GM19455 (cell line): Measurements from ENCODE around the gene DUSP2.

Source experiments
- ATAC-seq: cut with Tn5 transposase; IDR thresholded peaks from one replicate; pipeline ENCODE4 v1.9.1; 2021; ENCODE audit not compliant: unreplicated experiment

DUSP2 gene

GRCh38 chr2:96135171-96135570 is 10.1 kb downstream of the DUSP2 start:
- no peak for ATAC-seq

- ATAC-seq, result no peak
These were observed 10.8 kb downstream of the DUSP2 start for GRCh38 chr2:96134421-96134820.

DNA sequence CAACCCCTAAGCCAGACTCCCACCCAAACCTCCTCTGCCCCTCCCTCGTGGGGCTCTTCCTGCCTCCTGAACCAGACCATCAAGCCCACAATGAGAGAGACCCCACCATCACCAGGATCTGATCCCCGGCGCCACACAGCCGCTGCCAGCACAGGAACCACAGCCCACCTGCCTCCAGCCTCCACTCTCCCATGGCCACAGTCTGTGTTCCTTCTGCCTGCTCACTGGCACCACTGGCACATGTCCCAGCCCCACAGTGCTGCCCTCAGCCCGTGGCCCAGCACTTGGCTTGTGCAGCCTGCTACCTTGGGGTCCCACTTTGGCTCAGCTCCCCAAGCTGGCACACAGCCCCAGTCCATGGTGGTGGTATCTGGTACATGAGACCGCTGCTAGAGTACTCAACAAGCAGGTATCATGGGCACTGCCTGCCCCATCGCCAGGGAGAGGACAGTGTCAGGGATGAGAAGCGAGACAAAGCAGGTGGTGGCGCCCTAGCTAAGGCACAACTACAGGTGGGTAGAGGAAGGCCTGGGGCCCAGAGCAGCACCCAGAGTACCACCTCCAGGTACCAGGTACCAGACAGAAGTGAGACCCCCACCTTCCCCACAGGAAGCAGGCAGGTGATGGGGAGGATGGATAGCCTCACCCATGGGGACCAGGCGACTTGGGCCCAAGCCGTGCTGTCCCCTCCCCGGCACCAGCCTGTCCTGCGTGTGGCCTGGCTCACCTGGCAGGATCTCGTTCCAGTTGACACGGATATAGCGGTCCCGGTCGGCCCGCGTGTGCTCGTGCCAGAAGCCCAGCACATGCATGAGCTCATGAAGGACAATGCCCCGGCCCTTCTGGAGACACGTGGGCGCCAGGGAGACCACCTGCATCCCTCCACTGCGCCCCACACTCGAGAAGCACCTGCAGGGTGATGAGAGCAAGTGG is 13.2 kb downstream of the DUSP2 start:
- no peak for ATAC-seq

DNA sequence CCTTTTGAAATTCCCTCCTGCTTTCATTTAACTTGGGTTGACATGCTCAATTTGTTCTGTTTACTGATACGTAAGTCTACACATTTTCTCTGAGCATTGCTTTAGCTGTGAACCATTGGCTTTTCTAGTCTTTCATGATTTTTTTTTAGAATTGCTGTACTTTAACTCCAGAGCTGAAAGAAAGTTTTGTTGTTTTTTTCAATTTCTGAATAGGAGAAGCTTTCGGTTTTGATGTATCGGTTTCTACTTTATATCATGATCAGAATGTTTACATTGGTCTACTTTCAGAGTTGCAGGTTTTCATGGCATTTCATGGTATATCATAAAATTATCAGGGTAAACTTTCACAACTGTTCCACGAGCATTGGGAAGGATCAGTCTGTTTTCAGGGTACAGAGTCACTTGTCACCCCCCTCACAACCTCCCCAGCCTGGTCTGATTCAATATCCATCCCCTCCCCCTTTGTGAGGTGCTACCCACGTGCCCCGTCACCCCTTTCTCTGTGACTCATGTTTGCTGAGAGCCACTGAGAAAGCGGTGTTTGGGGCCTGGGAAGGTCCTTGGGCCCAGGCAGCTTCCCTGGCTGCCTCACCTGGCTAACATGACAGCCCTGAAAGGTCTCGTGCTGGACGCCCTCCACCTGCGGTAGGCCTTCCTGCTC is 14.0 kb downstream of the DUSP2 start:
- no peak for ATAC-seq

DNA sequence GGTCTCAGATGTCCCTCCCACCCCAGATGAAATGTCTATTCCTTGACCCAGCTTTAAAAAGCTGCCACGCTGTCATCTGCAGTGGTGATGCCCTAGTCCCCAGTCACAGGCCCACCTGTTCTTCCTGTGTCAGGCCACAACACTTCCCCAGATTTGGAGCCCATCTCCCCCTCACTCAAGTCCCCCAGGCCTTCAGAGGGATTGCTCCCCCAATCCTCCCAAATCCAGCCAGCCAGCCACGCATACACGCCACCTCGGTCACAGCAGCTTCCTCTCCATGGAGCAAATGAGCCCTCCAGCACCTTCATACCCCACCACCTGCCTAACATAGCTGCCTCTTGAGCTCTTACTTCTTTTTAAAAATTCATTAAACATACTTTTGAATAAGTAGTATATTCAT is 14.8 kb downstream of the DUSP2 start:
- no peak for ATAC-seq

DNA sequence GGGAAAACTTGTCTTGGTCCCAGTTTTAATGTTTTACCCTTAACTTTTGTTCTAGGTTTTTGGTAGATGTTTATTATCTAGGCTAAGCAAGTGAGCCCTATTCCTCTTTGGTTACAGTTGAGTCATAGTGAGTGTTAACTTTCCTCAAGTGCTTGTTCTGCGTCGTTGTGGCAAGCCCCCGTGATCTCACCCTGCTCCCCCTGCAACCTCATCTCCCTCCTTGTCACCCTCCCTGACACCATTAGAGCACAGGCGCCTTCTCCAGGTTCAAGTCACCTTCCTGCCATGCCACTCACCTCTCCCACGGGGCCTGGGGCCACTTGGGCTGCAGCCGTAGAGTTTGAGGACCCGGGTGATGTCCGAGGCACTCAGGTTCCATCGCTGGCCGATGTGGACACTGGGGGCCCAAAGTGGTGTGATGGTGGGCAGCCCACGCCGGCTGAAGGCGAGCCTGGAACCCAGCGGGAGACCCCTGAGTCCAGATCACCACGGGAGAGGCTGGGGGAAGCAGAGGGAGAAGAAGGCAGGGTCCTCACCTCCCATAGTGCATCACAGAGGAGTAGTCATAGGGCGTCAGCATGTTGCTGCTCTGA is 15.6 kb downstream of the DUSP2 start:
- ATAC-seq, result no peak

- ATAC-seq, result no peak
These were observed 16.8 kb downstream of the DUSP2 start for GRCh38 chr2:96128456-96128855.

DNA sequence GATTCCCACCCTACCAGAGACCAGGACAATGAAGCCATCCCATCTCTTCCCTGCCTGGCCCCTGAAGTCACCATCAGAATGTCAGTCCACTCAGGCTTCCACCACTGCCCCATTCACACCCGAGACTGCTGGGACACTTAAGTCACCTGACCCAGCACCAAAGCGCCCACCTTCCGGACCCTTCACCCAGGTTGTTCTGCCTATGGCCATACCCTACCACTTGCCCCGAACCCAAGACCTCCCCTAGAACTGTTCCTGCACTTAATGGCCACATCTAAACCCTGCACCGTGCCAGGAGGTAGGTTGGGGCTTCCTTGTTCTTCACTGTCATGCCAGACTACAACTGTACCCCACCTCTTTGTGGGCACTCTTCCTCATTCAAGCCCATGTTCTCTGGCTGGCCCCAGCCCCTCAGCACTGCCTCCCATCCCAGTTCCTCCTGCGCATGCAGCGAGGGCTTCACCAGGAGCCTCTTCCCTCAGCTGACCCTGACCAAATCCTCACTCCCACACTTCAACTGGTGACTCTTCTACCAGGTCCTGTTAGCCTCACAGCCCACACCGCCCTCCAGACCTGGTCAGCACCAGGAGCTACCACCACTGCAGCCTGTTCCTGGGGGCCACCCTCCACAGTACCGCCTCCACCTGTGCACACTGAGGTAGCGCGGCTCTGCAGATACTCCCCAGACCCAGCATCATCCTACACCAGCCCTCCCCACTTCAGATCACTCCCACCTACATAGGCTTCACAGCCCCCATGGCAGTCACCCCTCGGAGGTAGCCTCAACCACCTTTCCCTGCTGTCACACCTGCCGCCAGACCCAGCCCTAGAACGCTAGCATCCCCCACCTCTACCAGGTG is 20.6 kb downstream of the DUSP2 start:
- ATAC-seq, result no peak

DNA sequence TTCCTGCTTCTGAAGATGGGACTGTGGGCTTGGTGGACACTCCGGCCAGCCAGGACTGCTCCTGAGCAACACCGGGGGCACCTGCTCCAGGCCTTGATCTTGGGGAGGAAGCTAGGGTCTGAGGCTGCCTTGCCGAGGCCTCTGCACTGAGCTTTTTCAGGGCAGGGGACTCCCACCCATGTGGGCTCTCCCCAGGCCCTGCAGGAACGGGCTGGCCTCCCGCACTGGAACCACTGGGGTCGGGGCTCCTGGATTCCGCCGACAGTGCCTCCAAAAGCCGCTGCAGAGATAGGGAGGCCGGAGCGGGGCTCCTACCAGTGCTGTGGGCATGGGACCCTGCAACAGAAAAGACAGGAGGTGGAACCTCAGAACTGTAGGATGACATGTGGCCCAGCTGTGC is 21.3 kb downstream of the DUSP2 start:
- ATAC-seq, result no peak

- no peak for ATAC-seq
These were observed 21.9 kb downstream of the DUSP2 start for GRCh38 chr2:96123290-96123689.

- no peak for ATAC-seq
These were observed 22.8 kb downstream of the DUSP2 start for GRCh38 chr2:96122391-96122790.

GRCh38 chr2:96121414-96121813 is 23.8 kb downstream of the DUSP2 start:
- ATAC-seq, result no peak

DNA sequence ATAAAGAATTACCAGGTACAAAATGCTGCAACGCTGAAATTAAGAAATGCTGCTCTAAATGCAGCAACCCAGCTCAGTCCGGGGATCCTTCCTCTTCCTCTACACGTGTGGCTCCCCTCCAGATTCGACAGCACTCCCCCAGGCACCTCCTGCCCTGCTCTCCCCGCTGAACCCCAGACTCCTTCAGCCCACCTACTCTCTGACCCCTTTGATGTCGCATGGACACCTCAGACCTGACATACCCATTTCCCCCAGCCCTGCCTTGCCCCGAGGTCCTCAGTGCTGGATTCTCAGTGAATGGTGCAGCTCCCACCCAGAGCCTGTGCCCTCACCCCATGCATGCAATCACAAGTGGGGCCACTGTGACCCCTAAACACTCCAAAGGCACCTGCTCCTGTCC is 24.2 kb downstream of the DUSP2 start:
- no peak for ATAC-seq

DNA sequence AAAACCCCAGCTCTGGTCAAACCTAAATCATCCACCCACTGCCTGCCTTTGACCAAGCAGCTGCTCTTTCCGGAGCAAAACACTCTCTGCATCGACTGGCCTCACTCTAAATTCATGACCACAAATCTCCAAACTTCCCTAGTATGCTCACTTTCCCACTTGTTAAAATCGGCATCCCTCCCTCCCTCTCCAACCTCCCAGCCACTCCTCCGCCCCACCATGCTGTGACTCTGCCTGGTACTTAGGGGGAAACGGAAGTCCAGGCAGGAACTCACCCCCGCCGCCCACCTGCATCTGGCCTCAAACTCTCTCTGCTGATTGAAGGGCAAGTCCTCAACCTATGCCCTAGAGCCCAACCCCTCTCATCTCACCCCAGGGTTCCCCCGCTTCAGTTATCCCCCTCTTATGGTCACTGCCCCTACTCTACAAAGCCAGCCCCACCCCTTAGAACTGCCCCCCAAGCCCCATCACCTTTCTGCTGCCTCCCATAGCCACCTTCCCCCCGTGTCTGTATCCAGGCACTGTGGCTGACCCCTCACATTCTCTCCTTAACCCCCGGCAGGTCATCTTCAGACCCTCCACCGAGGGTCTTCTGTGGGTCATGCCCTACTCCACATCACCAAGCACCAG is 25.0 kb downstream of the DUSP2 start:
- no peak for ATAC-seq

GRCh38 chr2:96119389-96119751 is 25.9 kb downstream of the DUSP2 start:
- no peak for ATAC-seq

DNA sequence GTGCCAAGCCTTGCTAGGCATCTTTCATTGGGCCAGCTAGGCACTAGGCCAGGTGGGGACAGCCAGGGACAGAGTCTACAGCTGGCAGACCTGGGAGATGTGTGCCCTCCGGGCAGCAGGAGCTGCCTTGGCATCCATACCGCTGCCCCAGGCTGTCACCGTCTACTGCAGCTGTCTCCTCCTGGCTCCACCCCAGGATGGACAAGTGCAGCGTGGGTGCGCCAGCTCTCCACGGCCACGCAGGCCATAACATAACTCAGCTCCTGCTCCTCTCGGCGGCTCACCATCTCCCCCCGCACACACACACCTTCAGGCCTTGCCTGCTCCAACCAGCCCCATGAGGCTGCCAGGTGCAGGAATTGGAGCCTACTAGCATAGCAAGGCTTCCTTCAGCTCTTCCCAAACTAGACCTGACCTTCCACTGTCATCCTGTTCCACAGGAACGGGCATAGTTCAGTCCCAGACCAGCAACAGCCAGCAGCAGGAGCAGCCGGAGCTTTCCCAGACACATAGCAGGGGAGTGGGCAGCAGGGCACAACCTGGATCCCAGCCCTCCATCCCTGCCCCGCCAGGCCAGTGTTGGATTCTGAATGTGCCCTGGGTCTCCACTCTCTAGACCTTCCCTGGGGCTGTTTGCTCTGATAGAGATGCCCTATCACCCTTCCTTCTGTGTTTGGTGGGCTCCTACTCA is 26.4 kb downstream of the DUSP2 start:
- no peak for ATAC-seq

GRCh38 chr2:96117701-96118588 is 27.3 kb downstream of the DUSP2 start:
- ATAC-seq, result no peak

DNA sequence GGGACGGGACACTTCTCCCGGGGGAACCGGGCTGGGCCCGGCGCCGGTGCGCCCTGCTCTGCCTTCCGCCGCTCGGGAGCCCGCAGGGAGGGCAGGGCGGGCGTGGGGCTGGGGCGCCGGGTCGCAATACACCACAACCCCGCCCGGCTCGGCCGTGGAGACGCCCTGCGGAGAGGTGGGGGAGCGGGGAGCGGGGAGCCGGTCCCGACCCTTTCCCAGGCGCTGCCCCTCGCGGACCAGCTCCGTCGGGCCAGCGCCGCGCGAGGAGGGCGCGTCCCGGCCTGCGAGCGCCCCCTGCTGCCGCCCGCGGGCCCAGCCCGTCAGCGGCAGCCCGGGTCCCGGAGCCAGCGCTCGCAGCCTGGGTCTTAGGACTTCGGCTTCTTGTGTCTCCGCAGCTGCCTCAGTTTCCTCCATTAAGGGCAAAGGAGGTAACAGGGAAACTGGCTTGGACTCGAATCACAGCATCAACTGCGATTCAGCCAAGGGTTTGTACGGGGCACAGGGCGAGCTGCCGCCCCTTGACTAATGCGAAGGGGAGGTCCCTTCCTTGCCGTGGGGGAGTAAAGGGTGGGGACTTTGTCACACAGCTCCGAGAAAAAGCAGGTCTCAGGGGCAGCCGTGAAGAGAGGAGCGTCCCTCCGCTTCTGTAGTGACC is 28.2 kb downstream of the DUSP2 start:
- ATAC-seq, result peak; percentile 69
